ENCODE measurements around the gene LIPT1.
A peak's percentile ranks its signal among the peaks of the same experiment; 100 is the strongest.

Gene LIPT1

DNA sequence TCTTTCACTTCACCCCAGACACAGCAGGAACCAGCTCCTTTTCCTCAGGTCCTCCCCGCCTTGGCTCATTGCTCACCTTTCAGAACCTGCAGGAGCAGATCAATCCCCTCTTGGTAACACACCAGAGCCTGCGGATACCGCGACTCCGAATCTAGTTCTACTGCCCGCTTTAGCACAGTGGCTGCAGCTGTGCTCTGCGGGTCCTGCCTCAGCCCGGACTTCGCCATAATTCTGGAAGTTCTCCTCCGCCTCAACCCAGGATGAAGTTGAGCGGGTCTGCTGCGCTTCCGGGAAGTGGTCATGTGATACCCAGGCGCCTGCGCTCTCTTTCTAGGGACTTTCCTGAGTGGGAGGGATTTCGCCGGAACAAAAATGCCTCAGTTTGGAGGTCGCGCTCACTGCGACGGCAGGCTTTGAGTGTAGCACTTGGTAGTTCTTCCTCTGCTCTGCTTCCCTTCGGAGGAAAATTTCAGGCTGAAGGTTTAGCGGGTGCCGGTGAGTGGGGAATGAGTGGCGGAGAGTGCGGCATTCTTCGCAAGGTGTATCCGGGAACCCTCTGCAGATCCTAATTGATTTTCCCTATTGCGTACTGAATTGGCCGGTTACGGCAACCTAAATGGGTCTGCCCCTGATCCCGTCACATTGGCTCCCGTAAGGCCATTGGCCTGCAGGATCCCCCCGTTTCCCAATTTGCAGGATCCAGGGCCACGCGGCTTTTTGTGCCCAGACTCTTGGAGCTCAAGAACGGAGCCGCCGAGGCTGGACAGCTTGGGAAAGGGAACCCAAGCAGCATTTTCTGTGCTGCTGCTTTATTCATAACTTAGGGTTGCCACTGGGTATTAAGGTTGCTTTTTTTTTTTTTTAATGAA is 26.2 kb downstream of the LIPT1 start, which contains the start of the genes MITD1 and MRPL30:
TSS of gene MITD1 (minus strand) at position 304 of the 869 bp plus-strand sequence. CDS start at position 227, 77 bp downstream.
TSS of gene MRPL30 (plus strand) at position 430 of the 869 bp plus-strand sequence. CDS start 5,020 bp downstream, outside the sequence.
- Histone ChIP-seq H3K9me2 (replicated peaks; ENCODE audit: insufficient read depth, low read length) (no peaks in the 10 kb centered on the region), H3K27me3 (ENCODE audit: low read length) (no peaks in the 10 kb centered on the region), H3K36me3 (ENCODE audit: low read length) (no peaks in the 10 kb centered on the region), H3K4me3 (ENCODE audit: insufficient read depth, low read length, poor library complexity, severe bottlenecking) (peak within 1 kb of the TSS; percentile 100), H4K20me1 (ENCODE audit: low read depth, low read length) (no peaks in the 10 kb centered on the region; the same call in 1 of the 2 replicates), H2AFZ (ENCODE audit: low read depth, low read length, severe bottlenecking) (peak within 1 kb of the TSS; percentile 85), H3K27ac (ENCODE audit: low read depth, low read length) (peak within 1 kb of the TSS; percentile 56; the same call in 1 of the 2 replicates), H3F3A (ENCODE audit: insufficient read depth) (no peaks in the 10 kb centered on the region), H3K4me2 (ENCODE audit: low read depth, low read length, poor library complexity, severe bottlenecking) (peak within 1 kb of the TSS; percentile 98), H3K79me2 (ENCODE audit: insufficient read depth, low read length) (peaks cover 95% of the 10 kb centered on the region), H3K9ac (ENCODE audit: low read length) (peak within 1 kb of the TSS; percentile 93), H3K9me3 (ENCODE audit: insufficient read depth, low read length) (no peaks in the 10 kb centered on the region)
- no peak for TF ChIP-seq CTCF (IDR thresholded peaks at IDR 0.05; ENCODE audit: insufficient read depth, low read length, poor library complexity, severe bottlenecking)
- TF ChIP-seq EZH2phosphoT487 (conservative IDR thresholded peaks at IDR 0.05; ENCODE audit: low read length), result no peak

- H2AFZ ChIP-seq (ENCODE audit: low read depth, low read length, severe bottlenecking), result peak overlapping the region; percentile 85
These were observed 26.8 kb downstream of the LIPT1 start for GRCh38 chr2:99181624-99182000.

DNA sequence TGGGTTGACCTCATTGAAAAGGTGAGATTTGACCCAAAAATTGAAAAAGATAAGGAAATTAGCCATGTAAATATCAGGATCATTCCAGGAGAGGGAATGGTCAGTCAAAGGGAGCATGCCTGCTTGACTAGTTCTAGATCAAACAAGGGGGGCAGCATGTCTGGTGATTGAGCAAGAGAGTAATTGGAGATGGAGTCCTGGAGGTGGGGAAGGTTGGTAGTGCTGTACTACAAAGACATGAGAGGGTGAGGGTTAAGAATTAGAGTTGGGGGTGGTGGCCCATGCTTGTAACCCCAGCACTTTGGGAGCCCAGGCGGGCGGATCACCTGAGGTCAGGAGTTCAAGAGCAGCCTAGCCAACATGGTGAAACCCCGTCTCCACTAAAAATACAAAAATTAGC is 28.3 kb downstream of the LIPT1 start:
- Histone ChIP-seq H3K36me3 (ENCODE audit: low read length) (peaks cover 4% of the 10 kb centered on the region; the same call in 1 of the 2 replicates), H3K9me2 (replicated peaks; ENCODE audit: insufficient read depth, low read length) (no peaks in the 10 kb centered on the region), H3K27ac (ENCODE audit: low read depth, low read length) (no peak overlapping the region), H3K79me2 (ENCODE audit: insufficient read depth, low read length) (peaks cover 96% of the 10 kb centered on the region), H3K9ac (ENCODE audit: low read length) (no peak overlapping the region), H3K9me3 (ENCODE audit: insufficient read depth, low read length) (no peaks in the 10 kb centered on the region), H3K4me2 (ENCODE audit: low read depth, low read length, poor library complexity, severe bottlenecking) (peak overlapping the region; percentile 12), H3F3A (ENCODE audit: insufficient read depth) (no peaks in the 10 kb centered on the region), H3K27me3 (ENCODE audit: low read length) (no peaks in the 10 kb centered on the region), H2AFZ (ENCODE audit: low read depth, low read length, severe bottlenecking) (no peak overlapping the region), H3K4me3 (ENCODE audit: insufficient read depth, low read length, poor library complexity, severe bottlenecking) (no peak overlapping the region), H4K20me1 (ENCODE audit: low read depth, low read length) (no peaks in the 10 kb centered on the region)
- TF ChIP-seq EZH2phosphoT487 (conservative IDR thresholded peaks at IDR 0.05; ENCODE audit: low read length) (no peak), CTCF (IDR thresholded peaks at IDR 0.05; ENCODE audit: insufficient read depth, low read length, poor library complexity, severe bottlenecking) (no peak)

More at GRCh38 chr2:99181624-99182000, 26.8 kb downstream of the LIPT1 start:
- peak overlapping the region; percentile 91 for H3K4me2 ChIP-seq (ENCODE audit: low read depth, low read length, poor library complexity, severe bottlenecking)
- H3K36me3 ChIP-seq (ENCODE audit: low read length), result no peaks in the 10 kb centered on the region
- no peak overlapping the region for H3K27ac ChIP-seq (ENCODE audit: low read depth, low read length)
- H3K9me2 ChIP-seq (replicated peaks; ENCODE audit: insufficient read depth, low read length), result no peaks in the 10 kb centered on the region
- peak overlapping the region; percentile 100 for H3K4me3 ChIP-seq (ENCODE audit: insufficient read depth, low read length, poor library complexity, severe bottlenecking)
- no peaks in the 10 kb centered on the region for H3F3A ChIP-seq (ENCODE audit: insufficient read depth)
- peaks cover 98% of the 10 kb centered on the region for H3K79me2 ChIP-seq (ENCODE audit: insufficient read depth, low read length)
- H3K9ac ChIP-seq (ENCODE audit: low read length), result peak overlapping the region; percentile 93
- no peaks in the 10 kb centered on the region for H3K9me3 ChIP-seq (ENCODE audit: insufficient read depth, low read length)
- no peaks in the 10 kb centered on the region for H3K27me3 ChIP-seq (ENCODE audit: low read length)
- no peaks in the 10 kb centered on the region; the same call in 1 of the 2 replicates for H4K20me1 ChIP-seq (ENCODE audit: low read depth, low read length)
- TF ChIP-seq EZH2phosphoT487 (conservative IDR thresholded peaks at IDR 0.05; ENCODE audit: low read length) (no peak), CTCF (IDR thresholded peaks at IDR 0.05; ENCODE audit: insufficient read depth, low read length, poor library complexity, severe bottlenecking) (no peak)
